ENCODE measurements around the gene RTL10. TPM values are rescaled to one million over a fixed set of nuclear protein-coding genes. Genes with fewer than 3 reads are reported as not detected.

Gene RTL10, protein sequence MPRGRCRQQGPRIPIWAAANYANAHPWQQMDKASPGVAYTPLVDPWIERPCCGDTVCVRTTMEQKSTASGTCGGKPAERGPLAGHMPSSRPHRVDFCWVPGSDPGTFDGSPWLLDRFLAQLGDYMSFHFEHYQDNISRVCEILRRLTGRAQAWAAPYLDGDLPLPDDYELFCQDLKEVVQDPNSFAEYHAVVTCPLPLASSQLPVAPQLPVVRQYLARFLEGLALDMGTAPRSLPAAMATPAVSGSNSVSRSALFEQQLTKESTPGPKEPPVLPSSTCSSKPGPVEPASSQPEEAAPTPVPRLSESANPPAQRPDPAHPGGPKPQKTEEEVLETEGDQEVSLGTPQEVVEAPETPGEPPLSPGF
- total RNA-seq (2012; rRNA removed) (8.6 TPM in 2 replicates), polyA plus RNA-seq (2012; rRNA removed) (12.1 and 14.0 TPM in 2 replicates), Bru-seq, nascent RNA (percentile 74 among the genes with signal in this experiment), BruChase-seq, experiment 1, labeled RNA remaining after a 6-hour chase (percentile 90 among the genes with signal in this experiment), BruChase-seq, experiment 2, labeled RNA remaining after a 2-hour chase (percentile 98 among the genes with signal in this experiment)
- polyA plus RNA-seq (2012; cell fraction: cytosol; rRNA removed) = 8.4 and 9.2 TPM in 2 replicates
- 24.4 and 41.2 TPM in 2 replicates for polyA plus RNA-seq (2012; cell fraction: nucleus; rRNA removed; ENCODE audit: low replicate concordance)
- long read RNA-seq, full-length matches to known transcripts = 7 of 19 reads
- long read RNA-seq, partial matches to known transcripts = 0 of 19 reads
- long read RNA-seq, other reads (novel, unspliced or antisense) = 12 of 19 reads

DNA sequence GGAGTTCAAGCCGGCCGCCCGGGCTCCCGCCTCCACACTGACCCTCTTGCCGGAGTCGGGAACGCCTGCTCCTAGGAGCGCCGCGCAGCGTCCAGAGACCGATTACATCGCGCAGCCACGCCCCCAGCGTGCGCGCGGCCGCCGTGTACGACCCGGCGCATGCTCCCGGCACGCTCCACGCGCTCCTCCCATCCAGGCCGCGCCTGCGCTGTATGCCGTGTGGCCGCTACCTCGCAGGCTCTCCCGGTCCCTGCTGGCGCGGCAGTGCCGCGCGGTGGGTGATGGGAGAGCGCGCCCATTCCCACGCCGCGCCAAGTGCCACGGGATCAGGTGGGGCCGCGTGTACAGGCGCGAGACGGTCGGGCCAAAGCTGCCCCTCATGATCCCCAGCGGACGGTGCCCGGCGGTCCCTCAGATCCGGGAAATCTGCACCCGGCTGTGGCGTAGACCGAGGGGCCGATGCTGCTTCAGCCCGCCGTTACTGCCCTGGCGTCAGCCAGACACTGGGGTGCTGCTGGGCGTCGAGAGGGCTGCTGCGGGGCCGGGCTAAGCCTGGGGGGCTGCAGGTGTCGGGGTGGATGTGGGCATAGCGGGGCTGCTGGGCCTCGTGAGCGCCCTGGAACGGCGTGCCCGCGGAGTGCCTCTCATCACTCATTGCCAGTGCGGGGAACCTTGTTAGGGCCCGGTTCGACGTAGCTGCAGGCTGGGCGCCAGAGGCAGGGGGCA, at the start of gene RTL10, which contains the start of gene GNB1L:
TSS of gene RTL10 (minus strand) at position 97 of the 726 bp plus-strand sequence. CDS start 2,613 bp downstream, outside the sequence.
TSS of gene GNB1L (minus strand) at position 97 of the 726 bp plus-strand sequence. CDS start 33,519 bp downstream, outside the sequence.
- peak within 1 kb of the TSS; percentile 15; the same call in 1 of the 3 replicates for H2BK15ac ChIP-seq (ENCODE audit: low read depth, low read length)
- peaks cover 16% of the 10 kb centered on the region for H3K4me1 ChIP-seq (ENCODE audit: control insufficient read depth, insufficient read depth, low read length)
- BruUV-seq (replicated peaks) = no TSS peak
- H4K20me1 ChIP-seq (ENCODE audit: insufficient read depth, low read length) = peaks cover 33% of the 10 kb centered on the region
- H3K9me3 ChIP-seq (ENCODE audit: control insufficient read depth, insufficient read depth, low read length) = no peaks in the 10 kb centered on the region
- in situ Hi-C loops (cut with MboI; ENCODE audit: low sequenced_read_pairs) = no loop called here
- H3K9me1 ChIP-seq (ENCODE audit: insufficient read depth, low read length) = peaks cover 17% of the 10 kb centered on the region
- peak within 1 kb of the TSS; percentile 90 for H3K9ac ChIP-seq (ENCODE audit: low read depth, low read length)
- H2BK20ac ChIP-seq (ENCODE audit: low read depth, low read length) = peak within 1 kb of the TSS; percentile 10; the same call in 1 of the 2 replicates
- POLR2A ChIA-PET (ENCODE audit: unreplicated experiment) = no interaction called here
- H3K4me2 ChIP-seq (ENCODE audit: low read depth, low read length) = peak within 1 kb of the TSS; percentile 97
- peak within 1 kb of the TSS; percentile 95 for H4K91ac ChIP-seq (ENCODE audit: insufficient read depth, low read depth, low read length)
- peak within 1 kb of the TSS; percentile 50 for H2BK120ac ChIP-seq (ENCODE audit: low read depth, low read length)
- H2AK9ac ChIP-seq (replicated peaks; ENCODE audit: low read depth, low read length, poor library complexity) = peak within 1 kb of the TSS; percentile 95
- H3K18ac ChIP-seq (ENCODE audit: low read depth, low read length) = peak within 1 kb of the TSS; percentile 46
- H3K27ac ChIP-seq (ENCODE audit: insufficient read depth, low read length) = peak within 1 kb of the TSS; percentile 81
- peak within 1 kb of the TSS; percentile 90 for H2AFZ ChIP-seq (replicated peaks; ENCODE audit: low read length, poor library complexity)
- H3K79me1 ChIP-seq (ENCODE audit: low read depth in 1 of 2, low read length in 2 of 2) = peaks cover 17 to 63% of the 10 kb centered on the region in 2 experiments
- H3K23ac ChIP-seq (ENCODE audit: low read depth, low read length) = peak within 1 kb of the TSS; percentile 81
- CTCF ChIA-PET = interaction anchor here (1.5 kb wide), 1 partner anchor 55 kb away, joined by 3 read pairs; no protein-coding TSS in a partner anchor
- H4K5ac ChIP-seq (ENCODE audit: low read depth, low read length) = peak within 1 kb of the TSS; percentile 96
- peak within 1 kb of the TSS; percentile 93 to 98 for H4K8ac ChIP-seq (ENCODE audit: low read depth in 2 of 2, low read length in 2 of 2)
- ATAC-seq (ENCODE audit: low read depth) (peak; percentile 94), DNase-seq (peak; percentile 96)
- H3K14ac ChIP-seq (replicated peaks; ENCODE audit: low read depth, low read length) = peak within 1 kb of the TSS; percentile 93
- peak within 1 kb of the TSS; percentile 85 for H3K4me3 ChIP-seq (ENCODE audit: insufficient read depth, low read depth, low read length)
- dilution Hi-C loops (cut with HindIII; ENCODE audit: low sequenced_read_pairs, unreplicated experiment) = no loop called here
- H2BK5ac ChIP-seq (ENCODE audit: low read depth, low read length, poor library complexity, severe bottlenecking) = peak within 1 kb of the TSS; percentile 90
- peak within 1 kb of the TSS; percentile 96 for H3K4ac ChIP-seq (ENCODE audit: low read depth, low read length)
- peaks cover 24% of the 10 kb centered on the region for H3K36me3 ChIP-seq (ENCODE audit: control insufficient read depth, insufficient read depth, low read length)
- H2AK5ac ChIP-seq (ENCODE audit: low read depth, low read length) = peak within 1 kb of the TSS; percentile 92
- WGBS, 2 experiments (ENCODE audit: extremely low coverage in 2 of 2, insufficient read length in 1 of 2) = 0% methylated on average over 50 of the region's 81 CpGs; no CpG with 5 or more reads in 1 of the 2 experiments
- intact Hi-C loops (cut with micrococcal nuclease) = loop anchor here (1.0 to 5.0 kb wide), 2 partner anchors 55 to 123 kb away; no protein-coding TSS in a partner anchor
- H3K27me3 ChIP-seq (ENCODE audit: control insufficient read depth, insufficient read depth, low read length) = no peaks in the 10 kb centered on the region
- H3K56ac ChIP-seq (ENCODE audit: extremely low read depth, insufficient read depth, low read length) = peak within 1 kb of the TSS; percentile 80
- no peak for TF ChIP-seq CEBPB (IDR thresholded peaks at IDR 0.05; ENCODE audit: low read depth, low read length)
- TF ChIP-seq RFX5 (IDR thresholded peaks at IDR 0.05; ENCODE audit: low read depth, low read length) = no peak
- TF ChIP-seq MXI1 (IDR thresholded peaks at IDR 0.05; ENCODE audit: borderline replicate concordance, low read depth, low read length) = peak; percentile 97
- TF ChIP-seq FOS (IDR thresholded peaks at IDR 0.05; ENCODE audit: low read depth, low read length) = no peak
- TF ChIP-seq POLR2A (IDR thresholded peaks at IDR 0.05; ENCODE audit: low read depth, low read length) = peak; percentile 84
- TF ChIP-seq RAD21 (IDR thresholded peaks at IDR 0.05; ENCODE audit: low read length) = peak; percentile 29
- no peak for TF ChIP-seq MAFK (IDR thresholded peaks at IDR 0.05; ENCODE audit: low read depth, low read length)
- TF ChIP-seq CHD1 (IDR thresholded peaks at IDR 0.05; ENCODE audit: low read depth, low read length) = no peak
- no peak for TF ChIP-seq RCOR1 (IDR thresholded peaks at IDR 0.05; ENCODE audit: insufficient replicate concordance, low read length)
- TF ChIP-seq NFE2L2 (IDR thresholded peaks at IDR 0.05; ENCODE audit: low read depth, low read length) = no peak
- TF ChIP-seq, protein P1, sequence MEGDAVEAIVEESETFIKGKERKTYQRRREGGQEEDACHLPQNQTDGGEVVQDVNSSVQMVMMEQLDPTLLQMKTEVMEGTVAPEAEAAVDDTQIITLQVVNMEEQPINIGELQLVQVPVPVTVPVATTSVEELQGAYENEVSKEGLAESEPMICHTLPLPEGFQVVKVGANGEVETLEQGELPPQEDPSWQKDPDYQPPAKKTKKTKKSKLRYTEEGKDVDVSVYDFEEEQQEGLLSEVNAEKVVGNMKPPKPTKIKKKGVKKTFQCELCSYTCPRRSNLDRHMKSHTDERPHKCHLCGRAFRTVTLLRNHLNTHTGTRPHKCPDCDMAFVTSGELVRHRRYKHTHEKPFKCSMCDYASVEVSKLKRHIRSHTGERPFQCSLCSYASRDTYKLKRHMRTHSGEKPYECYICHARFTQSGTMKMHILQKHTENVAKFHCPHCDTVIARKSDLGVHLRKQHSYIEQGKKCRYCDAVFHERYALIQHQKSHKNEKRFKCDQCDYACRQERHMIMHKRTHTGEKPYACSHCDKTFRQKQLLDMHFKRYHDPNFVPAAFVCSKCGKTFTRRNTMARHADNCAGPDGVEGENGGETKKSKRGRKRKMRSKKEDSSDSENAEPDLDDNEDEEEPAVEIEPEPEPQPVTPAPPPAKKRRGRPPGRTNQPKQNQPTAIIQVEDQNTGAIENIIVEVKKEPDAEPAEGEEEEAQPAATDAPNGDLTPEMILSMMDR (conservative IDR thresholded peaks at IDR 0.05; ENCODE audit: low read depth, low read length) = peak; percentile 27; the same call in 1 of the 2 replicates
- TF ChIP-seq, protein P2, sequence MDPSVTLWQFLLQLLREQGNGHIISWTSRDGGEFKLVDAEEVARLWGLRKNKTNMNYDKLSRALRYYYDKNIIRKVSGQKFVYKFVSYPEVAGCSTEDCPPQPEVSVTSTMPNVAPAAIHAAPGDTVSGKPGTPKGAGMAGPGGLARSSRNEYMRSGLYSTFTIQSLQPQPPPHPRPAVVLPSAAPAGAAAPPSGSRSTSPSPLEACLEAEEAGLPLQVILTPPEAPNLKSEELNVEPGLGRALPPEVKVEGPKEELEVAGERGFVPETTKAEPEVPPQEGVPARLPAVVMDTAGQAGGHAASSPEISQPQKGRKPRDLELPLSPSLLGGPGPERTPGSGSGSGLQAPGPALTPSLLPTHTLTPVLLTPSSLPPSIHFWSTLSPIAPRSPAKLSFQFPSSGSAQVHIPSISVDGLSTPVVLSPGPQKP (IDR thresholded peaks at IDR 0.05; ENCODE audit: borderline replicate concordance, low read depth, low read length) = no peak
